ENCODE measurements around the gene VSIG8.

- TF ChIP-seq CTCF (IDR thresholded peaks at IDR 0.05) (no peak), POLR2A (IDR thresholded peaks at IDR 0.05) (no peak)
Observed at GRCh38 chr1:159839116-159839849, 23.2 kb downstream of the VSIG8 start.
